HG02623 (cell line): ENCODE data around the gene ZMAT5.

Experiments
- ATAC-seq: cut with Tn5 transposase; IDR thresholded peaks from one replicate; pipeline ENCODE4 v1.9.1; 2021; ENCODE audit warnings: moderate library complexity; ENCODE audit not compliant: unreplicated experiment

The ZMAT5 gene

GRCh38 chr22:29710922-29711593 lies 55.7 kb downstream of the ZMAT5 start:
- ATAC-seq, result no peak

GRCh38 chr22:29710193-29710592 lies 56.6 kb downstream of the ZMAT5 start:
- no peak for ATAC-seq

DNA sequence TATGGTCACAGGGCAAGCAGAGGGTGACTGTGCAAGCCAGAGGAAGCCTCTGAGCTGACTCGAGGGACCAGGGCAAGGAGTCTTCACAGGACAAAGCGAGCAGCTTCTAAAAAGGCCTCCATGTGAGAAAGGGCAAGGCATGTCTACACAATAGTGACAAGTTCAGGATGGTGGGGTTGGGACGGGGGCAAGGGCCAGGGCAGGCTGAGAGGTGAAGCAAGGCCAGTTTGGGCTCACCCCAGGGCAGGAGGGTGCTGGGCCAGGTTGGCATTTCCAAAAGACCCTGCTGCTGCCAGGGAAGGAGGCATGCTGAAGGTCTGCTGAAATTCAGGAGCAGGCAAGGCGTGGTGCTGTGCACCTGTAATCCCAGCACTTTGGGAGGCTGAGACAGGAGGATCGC lies 59.3 kb downstream of the ZMAT5 start:
- no peak for ATAC-seq

GRCh38 chr22:29707010-29707409 lies 59.8 kb downstream of the ZMAT5 start:
- ATAC-seq, result no peak

DNA sequence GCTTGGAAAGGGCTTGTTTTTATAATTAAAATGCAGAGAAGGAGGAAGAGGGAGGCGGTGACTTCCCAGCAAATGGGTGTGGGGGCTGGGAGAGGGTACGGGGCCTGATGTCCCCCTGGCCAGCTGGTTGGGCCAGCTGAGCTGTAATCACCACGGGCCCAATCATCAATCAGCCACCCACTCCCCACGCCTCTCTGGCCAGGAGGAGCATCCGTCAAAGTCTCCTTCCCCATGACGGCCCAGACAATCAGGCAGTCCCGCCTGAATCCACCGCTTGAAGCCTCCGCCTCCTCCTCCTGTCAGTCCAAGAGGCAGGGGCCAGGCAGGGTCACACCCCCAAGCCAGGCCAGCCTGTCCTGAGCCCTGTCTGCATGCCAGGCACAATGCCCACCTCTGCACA lies 60.3 kb downstream of the ZMAT5 start:
- no peak for ATAC-seq

GRCh38 chr22:29705651-29706050 lies 61.2 kb downstream of the ZMAT5 start:
- ATAC-seq, result no peak

DNA sequence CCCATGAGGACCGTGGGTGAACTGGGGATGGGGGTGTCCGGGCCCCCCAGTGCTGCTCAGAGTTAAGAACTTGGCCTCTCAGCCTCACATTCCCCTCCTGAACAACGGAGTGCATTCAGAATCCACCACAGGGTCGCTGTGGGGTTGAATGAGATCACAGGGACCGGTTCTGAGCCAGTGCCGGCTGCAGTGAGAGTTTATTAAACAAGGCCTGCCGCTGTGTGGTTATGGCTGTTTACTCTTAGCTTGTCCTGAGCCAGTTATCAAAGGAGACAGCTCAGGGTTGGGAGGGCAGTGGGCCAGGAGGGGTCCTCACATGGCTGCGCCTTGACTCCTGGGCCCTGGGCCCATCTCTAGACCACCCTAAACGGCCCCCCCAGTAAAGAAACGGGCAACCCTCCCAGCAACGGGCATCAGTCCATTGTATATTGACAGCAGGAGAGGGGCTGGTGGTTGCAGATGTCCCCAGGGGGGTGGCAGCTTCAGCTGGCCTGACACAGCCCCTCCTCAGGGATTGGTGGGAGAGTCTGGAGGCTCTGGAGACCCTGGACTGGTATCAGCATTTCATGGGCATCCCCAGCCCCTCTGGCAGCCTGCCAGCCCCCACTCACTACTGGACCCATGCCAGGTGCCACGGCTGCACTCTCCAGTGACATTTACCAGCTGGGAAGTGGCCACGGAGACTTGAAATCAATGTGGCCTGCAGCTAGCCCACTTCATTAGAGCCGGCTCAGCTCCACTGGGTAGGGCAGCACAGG lies 62.1 kb downstream of the ZMAT5 start:
- no peak for ATAC-seq

DNA sequence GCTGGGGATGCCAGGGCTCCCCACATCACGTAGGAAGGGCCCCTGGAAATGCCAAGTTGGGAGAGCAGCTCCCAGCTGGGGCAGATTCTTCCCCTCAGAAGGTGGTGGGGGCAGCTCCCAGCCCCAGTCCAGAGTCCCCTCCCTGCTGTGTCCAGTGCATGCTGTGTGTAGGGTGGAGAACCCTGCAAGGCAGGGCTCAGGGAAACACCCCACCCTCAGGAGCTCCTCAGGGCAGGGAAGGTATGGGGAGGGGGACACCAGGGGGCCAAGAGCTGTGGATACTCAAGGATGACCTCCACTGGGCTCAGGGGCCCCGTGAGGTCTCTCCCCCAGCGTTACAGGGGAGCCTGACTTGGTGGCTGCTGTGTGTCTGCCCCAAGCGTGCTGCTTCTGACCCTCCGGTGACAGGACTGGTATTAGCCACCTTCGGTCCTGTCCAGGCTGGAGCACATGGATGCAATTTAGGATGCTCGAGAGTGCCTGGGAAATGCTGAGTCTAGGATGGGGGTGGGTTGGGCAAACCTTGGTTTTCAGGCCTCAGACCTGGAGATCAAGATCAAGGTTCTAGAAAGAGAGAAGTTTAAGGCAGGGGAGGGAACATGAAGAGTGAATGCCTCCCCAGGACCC lies 63.1 kb downstream of the ZMAT5 start:
- no peak for ATAC-seq

- ATAC-seq, result no peak
Measured at GRCh38 chr22:29702931-29703501, 63.8 kb downstream of the ZMAT5 start.

DNA sequence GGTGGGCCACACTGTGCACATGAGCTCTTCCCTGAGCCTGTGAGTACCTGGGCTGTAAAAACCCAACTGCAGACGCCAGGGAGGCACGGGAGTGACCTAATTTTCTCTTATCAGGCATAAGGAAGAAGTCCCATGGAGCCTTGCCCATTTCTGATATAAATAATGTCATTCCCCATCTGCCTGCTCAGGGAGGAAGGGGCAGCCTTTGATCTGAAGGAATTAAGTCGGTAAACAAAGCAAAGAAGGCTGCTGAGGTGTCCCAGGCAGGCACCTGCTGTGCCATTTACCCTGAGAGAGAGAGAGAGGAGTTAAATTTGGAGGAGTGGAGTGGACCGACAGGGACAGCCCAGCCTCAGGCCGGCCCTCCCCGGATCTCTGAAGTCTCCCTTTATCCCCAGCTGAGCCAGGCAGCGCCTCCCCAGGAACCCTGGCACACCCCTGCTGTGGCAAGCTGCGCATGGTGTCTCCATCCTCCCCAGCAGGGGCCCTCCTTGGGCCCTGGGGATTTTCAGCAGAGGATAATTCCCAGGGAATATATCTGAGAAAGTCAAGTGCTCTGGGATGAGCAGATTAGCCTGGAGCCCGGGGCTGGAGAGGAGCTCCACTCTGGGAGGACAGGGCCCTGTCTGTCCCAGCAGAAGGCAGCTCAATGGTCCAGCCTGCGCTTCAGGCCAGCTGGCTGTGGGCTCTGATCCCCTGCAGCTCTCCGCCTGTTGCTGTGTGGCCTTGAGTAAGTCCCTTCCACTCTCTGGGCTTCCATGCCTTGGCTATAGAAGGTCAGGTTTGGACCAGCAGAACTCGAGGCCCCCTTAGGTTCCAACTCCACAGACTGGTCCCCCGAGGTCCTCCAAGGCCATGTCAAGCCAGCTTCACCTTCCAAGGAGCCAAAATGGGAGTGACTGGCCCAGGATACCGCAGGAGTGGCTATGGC lies 64.5 kb downstream of the ZMAT5 start:
- no peak for ATAC-seq

GRCh38 chr22:29701155-29701999 lies 65.4 kb downstream of the ZMAT5 start:
- ATAC-seq, result no peak

DNA sequence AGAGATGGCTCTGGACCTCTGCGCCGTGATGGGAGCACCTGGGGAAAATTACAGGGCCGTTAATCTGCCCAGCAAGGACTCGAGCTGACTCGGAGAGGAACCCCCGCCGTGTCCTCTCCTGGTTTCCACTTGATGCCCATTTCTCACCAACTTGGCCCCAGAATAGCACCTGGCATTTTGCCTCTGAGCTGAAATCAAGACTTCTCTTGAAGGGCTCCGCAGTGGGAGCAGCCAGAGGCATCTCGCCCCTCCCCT lies 66.0 kb downstream of the ZMAT5 start:
- ATAC-seq, result no peak

DNA sequence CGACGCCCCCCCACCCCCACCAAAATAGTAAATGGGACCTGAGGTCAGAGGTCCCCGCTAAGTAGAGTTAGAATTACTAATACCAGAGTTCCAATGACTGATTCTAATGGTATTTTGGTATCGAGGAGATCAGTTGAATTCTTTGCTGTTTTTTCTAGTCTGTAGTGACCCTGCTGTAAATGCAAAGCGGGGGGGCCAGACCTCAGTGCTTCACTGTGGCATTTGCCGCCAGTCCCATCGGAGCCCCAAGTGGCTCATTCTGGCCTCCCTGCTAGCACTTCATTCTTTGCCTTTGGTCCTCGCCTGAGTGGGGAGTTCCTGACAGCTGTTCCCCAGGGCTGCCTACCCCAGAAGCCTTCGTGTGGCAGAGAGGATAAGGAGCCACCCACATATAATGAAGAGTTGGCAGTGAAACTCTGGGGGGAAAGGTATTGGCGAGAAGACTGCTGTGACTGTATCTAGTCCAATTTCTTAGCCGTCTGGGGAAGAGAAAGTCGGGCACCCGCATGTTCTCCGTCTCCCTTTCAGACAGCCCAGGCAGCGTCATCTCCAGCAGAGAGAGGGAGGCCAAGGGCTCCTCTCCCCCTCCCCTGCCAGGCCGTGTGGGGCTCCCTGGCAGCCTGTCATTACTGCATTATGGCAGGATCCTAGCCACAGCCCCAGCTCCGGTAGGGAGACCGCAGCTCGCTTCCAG lies 66.5 kb downstream of the ZMAT5 start:
- ATAC-seq, result no peak

DNA sequence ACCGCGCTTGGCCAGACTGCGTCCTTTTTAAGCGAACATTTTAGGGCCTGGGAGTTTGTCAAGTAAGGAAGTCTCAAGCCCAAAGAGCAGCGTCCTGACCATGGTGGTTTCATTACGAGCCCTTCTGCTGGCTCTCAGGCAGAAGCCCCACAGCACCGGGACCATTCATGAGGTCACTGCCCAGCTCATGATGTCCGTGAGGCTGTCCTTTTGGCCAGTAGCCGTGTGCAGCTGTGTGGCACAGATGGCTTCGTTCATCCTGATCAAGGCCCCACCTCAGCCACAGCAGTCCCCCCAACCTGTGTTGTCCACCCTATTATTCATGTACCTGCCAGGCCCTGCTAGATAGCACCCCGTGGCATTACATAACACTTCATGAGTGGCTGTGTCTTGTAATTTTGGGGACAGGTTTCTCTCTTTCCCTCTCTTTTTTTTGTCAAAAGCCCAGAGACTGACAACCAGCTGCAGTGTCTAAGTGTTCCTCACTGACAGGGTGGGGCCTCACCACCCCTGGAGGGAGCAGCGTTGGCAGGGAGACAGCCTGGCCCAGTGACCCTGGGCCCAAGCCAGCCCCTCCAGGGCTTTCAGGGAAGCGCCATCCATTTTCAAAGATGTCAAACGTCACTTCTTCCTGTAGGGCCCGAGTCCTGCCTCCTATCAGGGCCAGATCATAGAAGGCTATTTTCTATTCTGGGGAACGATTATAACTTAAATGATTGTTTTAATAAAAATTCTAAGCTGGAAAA lies 68.8 kb downstream of the ZMAT5 start:
- no peak for ATAC-seq

- no peak for ATAC-seq
Measured at GRCh38 chr22:29695129-29695926, 71.5 kb downstream of the ZMAT5 start.

DNA sequence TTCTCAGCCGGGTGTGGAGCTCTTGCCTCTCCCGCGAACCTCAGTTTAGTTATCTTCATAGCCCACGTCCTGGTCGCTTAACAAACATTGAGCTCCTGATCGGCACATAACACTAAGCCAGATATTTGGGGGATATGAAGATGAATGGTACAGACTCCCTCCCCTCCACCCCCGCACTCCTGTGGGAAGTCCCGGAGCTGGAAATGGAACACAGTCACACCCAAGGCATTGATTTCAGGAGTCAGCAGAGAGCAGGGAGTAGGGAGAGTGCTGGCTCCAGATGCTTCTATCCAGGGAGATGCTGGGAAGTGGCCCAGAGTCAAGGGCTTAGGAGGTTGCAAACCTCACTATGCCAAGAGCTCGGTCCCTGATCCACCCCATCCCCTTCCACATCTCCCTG lies 73.1 kb downstream of the ZMAT5 start:
- ATAC-seq, result no peak

DNA sequence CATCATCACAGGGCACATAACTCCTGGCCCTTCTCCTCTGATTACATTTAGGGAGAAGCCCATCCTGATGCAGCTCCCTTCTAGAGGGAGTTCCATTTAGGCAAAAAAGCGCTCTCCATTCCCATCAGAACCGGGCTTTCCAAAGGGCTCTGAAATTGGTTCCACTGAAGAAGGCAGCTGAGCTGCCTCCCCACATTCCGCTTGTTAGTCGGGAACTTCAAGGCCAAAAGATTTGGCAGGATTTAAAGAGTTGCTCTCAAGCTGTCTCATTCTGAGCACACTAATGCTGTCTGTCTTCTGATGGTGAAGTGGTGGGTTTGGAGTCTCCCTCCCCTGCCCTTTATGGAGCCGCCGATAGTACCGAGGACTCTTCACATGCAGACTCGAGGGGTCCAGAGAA lies 73.6 kb downstream of the ZMAT5 start:
- no peak for ATAC-seq

- no peak for ATAC-seq
Measured at GRCh38 chr22:29692327-29692640, 74.5 kb downstream of the ZMAT5 start.
